Esophagus muscularis mucosa (tissue), 4 donors: ENCODE measurements around the gene PYDC2.

Experiments used
- CTCF ChIP-seq, 3 experiments: fragments of 200-600 bp in 2 of 3; fragments of 450-650 bp in 1 of 3; sonication (generic) in 2 of 3; IDR thresholded peaks; one replicate each; pipeline ENCODE4 v1.5.1; 2017 to 2019; ENCODE audit warnings: antibody characterized with exemption in 3 of 3, mild to moderate bottlenecking in 2 of 3, moderate library complexity in 1 of 3
- EP300 ChIP-seq: sonication (generic); formaldehyde crosslinking; IDR thresholded peaks from one replicate; pipeline ENCODE4 v1.6.1; 2017; ENCODE audit warnings: antibody characterized with exemption
- POLR2A ChIP-seq: fragments of 450-650 bp; IDR thresholded peaks from one replicate; pipeline ENCODE4 v1.6.1; 2017; ENCODE audit warnings: antibody characterized with exemption, moderate library complexity, mild to moderate bottlenecking, low read depth

GRCh38 chr3:191460360-191460759 lies 603 bp upstream of the PYDC2 start:
- TF ChIP-seq CTCF (IDR thresholded peaks at IDR 0.05): no peak
- no peak for TF ChIP-seq EP300
- TF ChIP-seq POLR2A: no peak
